ENCODE data around the gene GPD2. TPM values are rescaled to one million over a fixed set of nuclear protein-coding genes. Genes with fewer than 3 reads are reported as not detected.

GPD2 gene
- total RNA-seq, 1 donor from 2014 or later: 49.5 TPM

DNA sequence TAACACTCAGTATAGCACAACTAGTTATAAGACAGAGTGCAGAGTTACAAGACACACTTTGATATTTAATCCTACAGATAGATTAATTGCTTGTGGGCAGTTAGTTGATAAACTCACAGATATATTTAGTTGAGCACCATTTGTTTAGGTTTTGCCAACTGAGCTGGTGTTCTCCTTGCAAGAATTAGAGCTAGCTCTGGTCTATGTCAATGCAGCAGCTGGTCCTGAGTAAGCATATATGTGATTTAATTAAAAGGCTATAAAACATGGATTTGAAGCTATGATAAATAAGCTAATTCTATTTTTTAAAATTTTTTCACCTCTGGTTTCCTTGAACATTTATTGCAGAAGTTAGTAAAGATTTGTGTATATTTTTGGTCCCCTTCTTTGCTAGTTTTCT is 35.6 kb downstream of the GPD2 start:
- no peak for DNase-seq (ENCODE audit: low spot score, unreplicated experiment)
- no peak overlapping the region for H3K4me3 Mint-ChIP-seq (ENCODE audit: low read depth)
- peaks cover 72% of the 10 kb centered on the region for H3K4me1 Mint-ChIP-seq (ENCODE audit: low read depth)
- TF ChIP-seq, protein P1, sequence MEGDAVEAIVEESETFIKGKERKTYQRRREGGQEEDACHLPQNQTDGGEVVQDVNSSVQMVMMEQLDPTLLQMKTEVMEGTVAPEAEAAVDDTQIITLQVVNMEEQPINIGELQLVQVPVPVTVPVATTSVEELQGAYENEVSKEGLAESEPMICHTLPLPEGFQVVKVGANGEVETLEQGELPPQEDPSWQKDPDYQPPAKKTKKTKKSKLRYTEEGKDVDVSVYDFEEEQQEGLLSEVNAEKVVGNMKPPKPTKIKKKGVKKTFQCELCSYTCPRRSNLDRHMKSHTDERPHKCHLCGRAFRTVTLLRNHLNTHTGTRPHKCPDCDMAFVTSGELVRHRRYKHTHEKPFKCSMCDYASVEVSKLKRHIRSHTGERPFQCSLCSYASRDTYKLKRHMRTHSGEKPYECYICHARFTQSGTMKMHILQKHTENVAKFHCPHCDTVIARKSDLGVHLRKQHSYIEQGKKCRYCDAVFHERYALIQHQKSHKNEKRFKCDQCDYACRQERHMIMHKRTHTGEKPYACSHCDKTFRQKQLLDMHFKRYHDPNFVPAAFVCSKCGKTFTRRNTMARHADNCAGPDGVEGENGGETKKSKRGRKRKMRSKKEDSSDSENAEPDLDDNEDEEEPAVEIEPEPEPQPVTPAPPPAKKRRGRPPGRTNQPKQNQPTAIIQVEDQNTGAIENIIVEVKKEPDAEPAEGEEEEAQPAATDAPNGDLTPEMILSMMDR (IDR thresholded peaks at IDR 0.05; ENCODE audit: unreplicated experiment): no peak
- H3K9me3 Mint-ChIP-seq (ENCODE audit: low read depth): no peaks in the 10 kb centered on the region
- H3K36me3 Mint-ChIP-seq (ENCODE audit: insufficient read depth): peaks cover 4% of the 10 kb centered on the region
- no peaks in the 10 kb centered on the region for H3K27me3 Mint-ChIP-seq
- no peak overlapping the region for H3K27ac Mint-ChIP-seq

DNA sequence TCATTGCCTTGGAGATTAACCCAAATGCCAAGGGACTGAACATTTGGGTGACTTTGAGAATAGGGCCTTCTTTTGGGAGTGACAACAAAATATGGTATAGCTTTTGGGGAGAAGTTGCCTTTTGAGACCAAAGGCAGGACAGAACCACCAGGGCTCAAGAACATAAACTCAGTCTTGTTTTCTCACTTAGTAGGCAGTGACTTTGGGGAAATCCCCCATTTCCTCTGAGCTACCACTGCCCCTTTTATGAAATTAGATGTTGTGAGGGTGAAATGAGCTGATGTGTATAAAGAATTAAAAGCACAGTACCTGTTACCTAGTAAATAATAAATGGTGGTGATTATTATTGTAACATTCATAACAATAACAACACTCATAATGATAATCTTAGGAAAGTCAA is 36.5 kb downstream of the GPD2 start:
- TF ChIP-seq, protein P1 (IDR thresholded peaks at IDR 0.05; ENCODE audit: unreplicated experiment): no peak
- H3K27ac Mint-ChIP-seq: peak overlapping the region; percentile 63
- no peaks in the 10 kb centered on the region for H3K9me3 Mint-ChIP-seq (ENCODE audit: low read depth)
- no peak overlapping the region for H3K4me3 Mint-ChIP-seq (ENCODE audit: low read depth)
- H3K4me1 Mint-ChIP-seq (ENCODE audit: low read depth): peaks cover 66% of the 10 kb centered on the region
- no peak for DNase-seq (ENCODE audit: low spot score, unreplicated experiment)
- peaks cover 7% of the 10 kb centered on the region for H3K36me3 Mint-ChIP-seq (ENCODE audit: insufficient read depth)
- no peaks in the 10 kb centered on the region for H3K27me3 Mint-ChIP-seq

DNA sequence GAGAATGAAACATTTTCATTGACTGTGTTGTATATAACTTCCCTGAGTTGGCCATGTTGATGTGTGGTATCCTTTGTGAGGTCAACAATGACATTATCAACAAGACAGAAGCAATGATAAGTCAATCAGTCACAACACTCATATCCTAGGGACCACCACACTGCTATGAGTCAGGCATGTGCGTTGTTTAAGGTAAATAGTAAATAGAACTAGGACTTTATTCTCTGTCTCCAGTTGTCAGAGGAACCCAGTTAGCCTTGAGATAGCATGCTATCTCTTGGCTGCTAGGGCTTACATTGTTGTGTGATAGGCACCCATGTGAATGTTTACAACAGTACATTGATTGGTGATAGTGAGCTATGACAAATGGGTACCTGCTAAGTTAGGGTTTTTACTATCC is 37.3 kb downstream of the GPD2 start:
- Mint-ChIP-seq H3K27ac (peak overlapping the region; percentile 63), H3K27me3 (no peaks in the 10 kb centered on the region), H3K36me3 (ENCODE audit: insufficient read depth) (peaks cover 7% of the 10 kb centered on the region), H3K9me3 (ENCODE audit: low read depth) (no peaks in the 10 kb centered on the region), H3K4me1 (ENCODE audit: low read depth) (peaks cover 64% of the 10 kb centered on the region), H3K4me3 (ENCODE audit: low read depth) (no peak overlapping the region)
- no peak for DNase-seq (ENCODE audit: low spot score, unreplicated experiment)
- TF ChIP-seq, protein P1 (IDR thresholded peaks at IDR 0.05; ENCODE audit: unreplicated experiment): no peak

DNA sequence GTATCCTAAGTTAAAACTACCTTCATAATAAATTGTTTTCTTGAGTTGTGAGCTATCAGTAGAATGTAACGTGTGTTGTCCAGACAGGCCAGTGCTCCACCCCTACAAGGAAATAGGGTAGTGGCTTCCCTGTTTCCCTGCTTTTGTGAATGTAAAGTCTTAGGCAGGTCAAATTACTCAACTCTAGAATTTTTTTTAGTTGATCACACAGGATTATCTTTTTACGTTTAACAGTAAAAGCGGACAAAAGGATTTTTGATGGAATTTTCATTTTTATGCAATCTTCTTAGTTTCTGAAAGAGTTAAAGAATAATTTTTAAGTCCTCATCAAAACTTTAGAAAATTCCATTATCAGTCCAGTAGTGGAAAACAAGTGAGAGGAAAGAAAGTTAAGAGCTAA is 38.2 kb downstream of the GPD2 start:
- TF ChIP-seq, protein P1 (IDR thresholded peaks at IDR 0.05; ENCODE audit: unreplicated experiment): no peak
- Mint-ChIP-seq H3K27me3 (no peaks in the 10 kb centered on the region), H3K4me3 (ENCODE audit: low read depth) (peak overlapping the region; percentile 22), H3K27ac (no peak overlapping the region), H3K4me1 (ENCODE audit: low read depth) (peaks cover 59% of the 10 kb centered on the region), H3K9me3 (ENCODE audit: low read depth) (no peaks in the 10 kb centered on the region), H3K36me3 (ENCODE audit: insufficient read depth) (peaks cover 8% of the 10 kb centered on the region)
- DNase-seq (ENCODE audit: low spot score, unreplicated experiment): no peak

DNA sequence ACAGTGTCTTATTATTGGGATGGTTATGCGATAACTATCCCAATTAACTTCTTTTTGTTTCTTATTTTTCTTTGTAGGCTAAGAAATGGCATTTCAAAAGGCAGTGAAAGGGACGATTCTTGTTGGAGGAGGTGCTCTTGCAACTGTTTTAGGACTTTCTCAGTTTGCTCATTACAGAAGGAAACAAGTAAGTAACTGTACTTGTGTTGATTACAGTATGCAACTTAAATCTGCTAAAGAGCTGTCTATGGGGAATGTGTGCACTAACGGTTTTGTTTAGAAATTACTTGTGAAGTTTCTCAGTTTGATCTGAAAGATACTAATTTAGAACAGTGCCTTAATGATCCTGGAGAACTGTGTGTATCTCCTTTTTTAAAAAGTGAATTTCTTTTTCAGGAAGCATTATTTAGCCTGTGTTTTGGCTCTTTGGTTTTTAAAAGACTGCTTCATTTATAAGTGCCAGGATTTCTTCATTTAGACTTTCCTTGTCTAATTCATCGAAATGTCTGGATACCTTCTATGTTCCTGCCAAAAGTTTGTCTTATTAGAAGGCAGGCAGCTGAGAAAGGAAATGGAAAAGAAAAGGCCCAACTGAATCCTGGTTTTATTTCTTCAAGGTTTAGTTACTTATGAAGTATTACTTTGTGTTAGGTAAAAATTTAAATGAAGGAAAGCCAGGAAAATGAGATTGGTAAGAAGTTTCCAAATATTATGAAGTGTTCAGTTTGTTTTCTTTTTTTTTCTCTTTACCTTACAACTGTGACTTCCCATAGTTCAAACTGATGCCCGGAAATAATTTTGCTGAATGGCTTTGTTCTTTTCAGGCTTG is 40.1 kb downstream of the GPD2 start:
- Mint-ChIP-seq H3K4me3 (ENCODE audit: low read depth) (no peak overlapping the region), H3K4me1 (ENCODE audit: low read depth) (peaks cover 50% of the 10 kb centered on the region), H3K9me3 (ENCODE audit: low read depth) (no peaks in the 10 kb centered on the region), H3K27ac (no peak overlapping the region), H3K36me3 (ENCODE audit: insufficient read depth) (peaks cover 8% of the 10 kb centered on the region), H3K27me3 (no peaks in the 10 kb centered on the region)
- DNase-seq (ENCODE audit: low spot score, unreplicated experiment): no peak
- TF ChIP-seq, protein P1 (IDR thresholded peaks at IDR 0.05; ENCODE audit: unreplicated experiment): no peak

Data from progenitor cell of endocrine pancreas (in vitro differentiated cells).